K562 (cell line): Measurements from ENCODE around the gene DLGAP1. TPM values are rescaled to one million over a fixed set of nuclear protein-coding genes. Genes with fewer than 3 reads are reported as not detected.

Source experiments
- CBFB ChIP-seq: sonication (generic); formaldehyde crosslinking; IDR thresholded peaks from 2 replicates; pipeline ENCODE4 v1.4.0; 2020; ENCODE audit warnings: mild to moderate bottlenecking, missing genetic modification reagents
- CCAR2 ChIP-seq: fragments of 200-400 bp; formaldehyde crosslinking; IDR thresholded peaks from 2 replicates; pipeline ENCODE4 v1.6.1; 2017; ENCODE audit warnings: mild to moderate bottlenecking, low read depth, low read length
- FOXA3 ChIP-seq, 2 experiments: fragments of 450-650 bp in 1 of 2; sonication (generic) in 1 of 2; formaldehyde crosslinking; IDR thresholded peaks in 1 of 2; conservative IDR thresholded peaks in 1 of 2; 2 replicates each; pipeline versions ENCODE4 v1.4.0 to v1.8.0; 2020 to 2022; ENCODE audit warnings: mild to moderate bottlenecking in 2 of 2, missing genetic modification reagents in 1 of 2
- POLR2G ChIP-seq: fragments of 200-400 bp; formaldehyde crosslinking; IDR thresholded peaks from 2 replicates; pipeline ENCODE4 v1.6.1; 2017; ENCODE audit warnings: low read depth, mild to moderate bottlenecking, antibody characterized with exemption, low read length, moderate library complexity
- UBTF ChIP-seq, 2 experiments: IDR thresholded peaks; 2 replicates each; pipeline ENCODE4 v1.6.1; 2012; ENCODE audit warnings: improper control_type of control experiment in 2 of 2, low read depth in 2 of 2, low read length in 2 of 2, borderline replicate concordance in 1 of 2
- ZNF263 ChIP-seq: sonication (generic); formaldehyde crosslinking; IDR thresholded peaks from 2 replicates; pipeline ENCODE4 v1.8.0; 2022; ENCODE audit warnings: mild to moderate bottlenecking, missing genetic modification reagents, borderline replicate concordance
- polyA plus RNA-seq, 8 experiments: library from polyadenylated mRNA; depleted of rRNA in 4 of 8; stranded (reverse) in 5 of 8; unstranded in 3 of 8; fragments of >200 nt; fragmentation: Nextera tagmentation in 2 of 8; fragmentation: Illumina TruSeq in 1 of 8; extraction: Ambion mirVana in 2 of 8; extraction: Trizol in 1 of 8; gene quantifications; 2 replicates each; pipeline versions ENCODE4 v1.2.1 to v1.2.3, GENCODE V29; 2011 to 2014; ENCODE audit warnings: inconsistent platforms in 1 of 8, missing spikeins in 1 of 8
- total RNA-seq, 7 experiments: library from RNA; depleted of rRNA in 6 of 7; stranded (reverse); fragments of >200 nt in 6 of 7; fragmentation: Illumina TruSeq in 2 of 7; extraction: Trizol in 2 of 7; gene quantifications; 2 replicates each; pipeline versions ENCODE4 v1.2.1 to v1.2.3, GENCODE V29; 2011 to 2021; ENCODE audit warnings: low replicate concordance in 1 of 7

DLGAP1 gene
- total and polyA plus RNA-seq, 9 of the 15 experiments (the other 6 are each of a cell fraction or from before 2014, with no cell fraction given): 0.04 to 0.22 (median 0.08) TPM

- peak; percentile 57 to 78; a peak in 3 of 4 replicates for TF ChIP-seq UBTF (IDR thresholded peaks at IDR 0.05; ENCODE audit: borderline replicate concordance in 1 of 2, low read depth in 2 of 2, low read length in 2 of 2)
- TF ChIP-seq FOXA3 (CRISPR knock-in tag; conservative IDR thresholded peaks at IDR 0.05 in 1 of 2, IDR thresholded peaks at IDR 0.05 in 1 of 2): 0 out of 4 replicates have a peak, but pooled peaks of 1 of the 2 experiments have one; percentile 30
- TF ChIP-seq CBFB (CRISPR knock-in tag): no peak
- TF ChIP-seq POLR2G: peak; percentile 80
- peak; percentile 98 for TF ChIP-seq ZNF263
- TF ChIP-seq CCAR2: no peak
Observed at GRCh38 chr18:3451989-3452749, 1002.9 kb downstream of the DLGAP1 start (continued).
